ENCODE measurements around the gene E2F4.

The E2F4 gene

DNA sequence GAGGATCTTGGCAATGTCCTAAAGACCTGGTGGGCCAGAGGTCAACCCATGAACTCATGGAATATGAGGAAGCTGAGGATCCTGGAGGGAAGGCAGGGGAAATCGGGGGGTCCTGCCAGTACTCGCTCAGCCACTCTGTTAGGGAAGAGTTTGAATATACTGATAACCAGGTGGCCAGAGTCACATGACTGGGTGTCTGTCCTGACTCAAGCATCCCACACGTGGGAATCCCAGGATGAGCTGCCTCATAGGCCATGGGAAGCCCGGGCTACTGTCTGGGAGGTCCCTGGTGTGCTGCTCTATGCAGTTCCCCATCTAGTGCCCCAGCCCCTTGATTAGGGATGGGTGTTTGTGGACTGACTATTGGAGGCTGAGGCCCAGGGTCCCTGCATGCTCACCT, 3.6 kb upstream of the E2F4 start:
- no peak for FAIRE-seq
- DNase-seq (ENCODE audit: extremely low spot score, insufficient read length, low read depth) = no peak

DNA sequence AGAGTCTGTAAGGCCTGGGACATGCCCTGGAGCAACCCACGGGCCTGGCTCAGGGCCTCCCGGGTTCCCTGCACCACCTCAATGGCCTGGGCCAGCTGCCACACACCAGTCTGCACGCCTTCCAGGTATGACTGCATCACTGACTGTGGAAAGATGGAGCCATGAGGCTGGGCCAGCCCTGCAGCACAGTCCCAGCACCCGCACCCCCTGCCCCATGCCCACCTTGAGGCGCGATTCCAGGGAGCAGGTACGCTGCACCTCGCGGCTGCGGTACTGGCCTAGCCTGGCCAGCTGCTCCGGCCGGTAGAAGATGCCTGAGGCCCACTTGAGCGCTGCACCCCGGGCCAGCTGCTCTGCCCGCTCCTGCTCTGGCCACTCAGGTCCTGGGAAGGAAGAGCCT, 3.2 kb upstream of the E2F4 start:
- DNase-seq (ENCODE audit: extremely low spot score, insufficient read length, low read depth) (no peak), FAIRE-seq (no peak)

DNA sequence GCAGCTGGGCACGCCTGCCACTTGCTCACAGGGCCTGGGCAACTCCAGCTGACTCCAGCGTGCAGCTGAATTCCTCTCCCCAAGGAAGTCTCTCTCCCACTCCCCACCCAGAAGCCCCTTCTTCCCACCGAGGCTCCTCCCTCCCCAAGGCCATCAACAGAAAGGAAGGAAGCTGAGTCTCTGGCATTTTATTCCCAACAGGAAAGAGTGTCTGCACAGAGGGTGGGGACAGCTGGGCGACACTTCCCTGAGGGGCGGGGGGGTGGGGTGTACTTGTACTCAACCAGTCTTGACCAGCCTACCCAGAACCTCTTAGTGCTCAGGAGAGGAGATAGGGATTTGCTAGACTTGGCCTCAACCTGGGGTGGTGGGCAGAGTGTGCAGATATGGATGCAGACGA, 1.9 kb upstream of the E2F4 start, which contains the start of gene EXOC3L1:
Gene EXOC3L1, minus strand, starts transcription at position 96 of the 400 bp plus-strand sequence. CDS start 460 bp downstream, outside the sequence.
- no peak for FAIRE-seq
- DNase-seq (ENCODE audit: extremely low spot score, insufficient read length, low read depth) = no peak

DNA sequence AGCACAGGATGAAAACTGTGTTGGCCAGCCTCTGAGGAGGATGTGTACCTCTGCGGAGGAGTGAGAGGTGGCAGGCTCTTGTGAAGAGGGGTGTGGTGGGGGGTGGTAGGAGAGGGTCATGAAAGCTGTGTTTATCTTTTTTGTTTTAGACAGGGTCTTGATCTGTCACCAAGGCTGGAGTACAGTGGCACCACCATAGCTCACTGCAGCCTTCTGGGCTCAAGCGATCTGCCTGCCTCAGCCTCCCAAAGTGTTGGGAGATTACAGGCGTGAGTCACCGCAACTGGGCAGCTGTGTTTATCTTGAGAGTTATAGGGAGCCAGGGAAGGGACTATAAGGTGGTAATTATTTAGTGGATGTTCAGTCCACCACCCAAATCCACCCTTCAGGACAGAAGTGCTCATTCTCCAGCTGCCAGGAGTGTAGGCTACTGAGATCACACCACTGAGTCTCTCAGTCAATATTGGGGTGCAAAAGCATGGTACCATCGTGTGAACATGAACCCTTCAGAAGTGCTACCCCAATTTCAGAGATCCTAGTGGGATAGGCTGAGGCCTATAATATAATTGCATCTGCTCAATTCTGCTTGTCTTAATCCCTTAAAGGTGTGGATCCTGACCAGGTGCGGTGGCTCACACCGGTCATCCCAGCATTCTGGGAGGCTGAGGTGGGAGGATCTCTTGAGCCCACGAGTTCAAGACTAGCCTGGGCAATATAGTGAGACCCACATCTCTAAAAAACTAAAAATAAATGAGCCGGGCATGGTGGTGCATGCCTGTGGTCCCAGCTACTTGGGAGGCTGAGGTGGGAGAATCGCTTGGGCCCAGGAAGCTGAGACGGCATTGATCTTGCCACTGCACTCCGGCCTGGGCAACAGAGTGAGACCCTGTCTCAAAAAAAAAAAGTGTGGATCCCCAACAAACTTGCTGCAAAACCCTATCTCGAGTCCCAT, 1.2 kb upstream of the E2F4 start:
- no peak for DNase-seq (ENCODE audit: extremely low spot score, insufficient read length, low read depth)
- FAIRE-seq = no peak

DNA sequence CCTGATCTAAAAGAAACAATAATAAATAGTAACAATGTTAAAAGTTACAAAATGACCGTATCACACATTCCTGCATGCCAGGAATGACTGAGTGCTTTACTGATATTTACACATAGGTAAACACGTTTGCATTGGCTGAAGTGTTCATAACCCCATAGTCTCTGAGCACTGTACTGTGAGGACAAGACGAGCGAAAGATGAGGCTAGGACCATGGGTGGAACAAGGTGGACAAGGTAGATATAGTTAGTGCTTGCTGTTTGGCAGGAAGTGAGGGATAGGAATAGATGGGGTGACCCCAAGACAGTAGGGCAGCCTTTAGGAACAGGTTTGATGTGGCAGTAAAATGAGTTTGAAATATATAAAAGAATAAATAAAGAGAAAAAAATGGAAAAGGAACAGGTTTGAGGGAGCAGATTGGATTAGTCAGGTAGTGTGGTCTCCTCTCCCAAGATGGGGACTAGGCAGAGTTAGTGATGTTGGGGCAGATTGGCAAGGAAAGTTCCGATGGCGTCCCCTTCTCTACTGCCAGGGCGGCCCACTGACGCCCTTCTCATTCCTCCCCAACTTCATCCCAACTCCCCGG, 452 bp upstream of the E2F4 start:
- DNase-seq (ENCODE audit: extremely low spot score, insufficient read length, low read depth) = no peak
- FAIRE-seq = no peak

DNA sequence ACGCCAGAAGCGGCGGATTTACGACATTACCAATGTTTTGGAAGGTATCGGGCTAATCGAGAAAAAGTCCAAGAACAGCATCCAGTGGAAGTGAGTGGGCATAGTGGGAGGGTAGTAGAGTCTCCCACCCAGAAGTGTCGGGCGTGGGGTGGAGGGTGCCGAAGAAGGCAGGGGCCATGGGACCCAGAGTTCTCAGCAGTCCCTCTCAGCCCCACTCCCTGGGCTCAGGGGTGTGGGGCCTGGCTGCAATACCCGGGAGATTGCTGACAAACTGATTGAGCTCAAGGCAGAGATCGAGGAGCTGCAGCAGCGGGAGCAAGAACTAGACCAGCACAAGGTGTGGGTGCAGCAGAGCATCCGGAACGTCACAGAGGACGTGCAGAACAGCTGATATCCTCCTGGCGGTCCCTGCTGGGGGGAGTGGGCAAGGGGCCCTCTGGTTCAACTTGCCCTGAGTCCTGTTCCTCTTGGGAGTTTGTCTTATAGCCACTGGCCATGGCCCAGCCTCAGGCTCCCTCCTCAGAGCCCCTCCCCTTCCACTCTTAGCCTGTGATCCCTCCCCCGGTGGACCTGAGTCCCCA, 916 bp downstream of the E2F4 start:
- FAIRE-seq = no peak

DNA sequence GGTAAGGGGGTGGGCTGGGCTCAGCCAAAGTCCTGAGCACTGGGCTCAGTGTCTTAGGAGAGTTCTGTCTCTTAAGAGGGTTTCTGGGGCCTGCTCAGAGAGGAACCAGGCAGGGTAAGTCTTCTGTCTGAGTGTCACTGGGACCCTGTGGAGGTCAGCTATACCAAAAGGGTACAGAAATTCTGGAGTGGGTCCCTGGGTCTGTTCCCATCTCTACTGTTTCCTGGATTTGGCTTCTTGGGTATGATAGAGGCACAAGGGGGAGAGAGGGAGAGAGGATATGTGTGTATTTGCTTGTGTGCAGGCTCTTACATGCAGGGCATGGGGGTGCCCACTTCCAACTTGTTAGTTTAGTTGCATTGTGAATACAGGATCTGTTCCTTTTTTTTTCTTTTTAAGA, 1.6 kb downstream of the E2F4 start:
- FAIRE-seq (no peak), DNase-seq (ENCODE audit: extremely low spot score, insufficient read length, low read depth) (no peak)

More for the DNA sequence above, 916 bp downstream of the E2F4 start:
- no peak for DNase-seq (ENCODE audit: extremely low spot score, insufficient read length, low read depth)

DNA sequence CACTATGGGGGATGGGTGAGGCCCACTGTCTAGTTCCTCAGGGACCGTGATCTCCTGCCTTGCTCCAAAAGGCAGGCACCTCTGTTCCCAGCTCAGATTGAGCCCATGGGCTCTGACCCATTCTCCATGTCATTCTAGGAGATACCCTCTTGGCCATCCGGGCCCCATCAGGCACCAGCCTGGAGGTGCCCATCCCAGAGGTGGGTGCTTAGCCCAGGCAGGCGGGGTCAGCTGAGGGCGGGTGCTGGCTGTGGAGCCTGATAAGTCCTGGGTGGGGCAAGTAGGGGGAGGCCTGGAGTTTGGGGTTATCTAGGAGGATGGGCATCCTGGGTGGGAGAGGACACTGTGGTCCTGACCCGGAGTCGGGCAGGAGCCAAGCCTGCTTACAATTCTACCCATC, 2.3 kb downstream of the E2F4 start:
- no peak for DNase-seq (ENCODE audit: extremely low spot score, insufficient read length, low read depth)

DNA sequence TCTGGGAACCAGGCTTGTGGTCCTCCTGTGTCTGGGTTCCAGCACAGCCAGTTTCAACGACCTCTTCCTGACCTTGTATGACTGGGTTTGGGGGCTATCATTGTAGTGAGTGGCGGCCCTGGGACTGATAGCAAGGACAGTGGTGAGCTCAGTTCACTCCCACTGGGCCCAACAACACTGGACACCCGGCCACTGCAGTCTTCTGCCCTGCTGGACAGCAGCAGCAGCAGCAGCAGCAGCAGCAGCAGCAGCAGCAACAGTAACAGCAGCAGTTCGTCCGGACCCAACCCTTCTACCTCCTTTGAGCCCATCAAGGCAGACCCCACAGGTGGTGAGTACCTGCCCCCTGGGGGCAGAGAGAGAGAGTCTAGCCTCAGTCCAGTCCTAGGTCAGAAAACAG, 3.7 kb downstream of the E2F4 start:
- no peak for FAIRE-seq

More for the DNA sequence above, 2.3 kb downstream of the E2F4 start:
- no peak for FAIRE-seq

DNA sequence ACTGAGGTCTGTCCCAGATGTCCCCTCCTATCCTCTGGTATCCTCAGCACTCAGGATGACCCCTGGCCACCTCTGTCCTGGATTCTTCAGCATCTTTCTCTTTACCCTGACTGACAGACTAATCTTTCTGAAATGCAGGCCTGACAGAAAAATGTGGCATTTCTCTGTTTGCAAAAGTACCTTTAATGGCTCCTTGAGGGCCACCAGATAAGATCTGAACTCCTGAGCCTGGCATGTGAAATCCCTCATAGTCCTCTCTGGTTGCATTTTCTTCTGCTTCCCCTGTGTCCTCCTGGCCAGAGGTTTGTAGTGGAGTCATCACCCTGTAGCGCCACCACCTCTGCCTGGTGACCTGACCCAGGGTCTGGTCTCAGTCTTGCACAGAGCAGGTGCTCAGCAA, 4.9 kb downstream of the E2F4 start:
- DNase-seq (ENCODE audit: extremely low spot score, insufficient read length, low read depth) (no peak), FAIRE-seq (no peak)

More for the DNA sequence above, 3.7 kb downstream of the E2F4 start:
- DNase-seq (ENCODE audit: extremely low spot score, insufficient read length, low read depth) = no peak

DNA sequence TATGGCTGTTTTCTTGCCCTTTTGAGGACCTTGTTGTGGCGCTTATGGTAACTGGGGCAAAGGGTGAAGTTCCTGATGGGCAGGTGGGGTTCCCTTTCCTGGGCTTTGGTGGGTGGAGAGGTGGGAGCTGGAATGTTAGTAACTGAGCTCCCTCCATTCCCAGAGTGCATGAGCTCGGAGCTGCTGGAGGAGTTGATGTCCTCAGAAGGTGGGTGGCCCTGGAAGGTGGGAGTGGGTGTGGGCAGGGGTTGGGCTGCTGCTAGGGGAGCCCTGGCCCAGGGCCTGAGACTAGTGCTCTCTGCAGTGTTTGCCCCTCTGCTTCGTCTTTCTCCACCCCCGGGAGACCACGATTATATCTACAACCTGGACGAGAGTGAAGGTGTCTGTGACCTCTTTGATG, 5.7 kb downstream of the E2F4 start:
- no peak for DNase-seq (ENCODE audit: extremely low spot score, insufficient read length, low read depth)
- FAIRE-seq = no peak

DNA sequence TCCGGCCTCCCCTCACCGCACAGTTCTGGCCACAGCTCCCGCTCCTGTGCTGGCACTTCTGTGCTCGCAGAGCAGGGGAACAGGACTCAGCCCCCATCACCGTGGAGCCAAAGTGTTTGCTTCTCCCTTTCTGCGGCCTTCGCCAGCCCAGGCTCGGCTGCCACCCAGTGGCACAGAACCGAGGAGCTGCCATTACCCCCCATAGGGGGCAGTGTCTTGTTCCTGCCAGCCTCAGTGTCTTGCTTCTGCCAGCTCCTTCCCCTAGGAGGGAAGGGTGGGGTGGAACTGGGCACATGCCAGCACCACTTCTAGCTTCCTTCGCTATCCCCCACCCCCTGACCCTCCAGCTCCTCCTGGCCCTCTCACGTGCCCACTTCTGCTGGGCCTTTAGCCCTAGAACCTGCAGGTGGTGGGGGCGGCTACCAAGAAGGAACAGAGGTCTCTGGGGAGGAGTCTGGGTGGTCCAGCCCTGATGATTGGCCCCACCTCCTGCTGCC, 6.3 kb downstream of the E2F4 start:
- FAIRE-seq = peak; percentile 9
- no peak for DNase-seq (ENCODE audit: extremely low spot score, insufficient read length, low read depth)

DNA sequence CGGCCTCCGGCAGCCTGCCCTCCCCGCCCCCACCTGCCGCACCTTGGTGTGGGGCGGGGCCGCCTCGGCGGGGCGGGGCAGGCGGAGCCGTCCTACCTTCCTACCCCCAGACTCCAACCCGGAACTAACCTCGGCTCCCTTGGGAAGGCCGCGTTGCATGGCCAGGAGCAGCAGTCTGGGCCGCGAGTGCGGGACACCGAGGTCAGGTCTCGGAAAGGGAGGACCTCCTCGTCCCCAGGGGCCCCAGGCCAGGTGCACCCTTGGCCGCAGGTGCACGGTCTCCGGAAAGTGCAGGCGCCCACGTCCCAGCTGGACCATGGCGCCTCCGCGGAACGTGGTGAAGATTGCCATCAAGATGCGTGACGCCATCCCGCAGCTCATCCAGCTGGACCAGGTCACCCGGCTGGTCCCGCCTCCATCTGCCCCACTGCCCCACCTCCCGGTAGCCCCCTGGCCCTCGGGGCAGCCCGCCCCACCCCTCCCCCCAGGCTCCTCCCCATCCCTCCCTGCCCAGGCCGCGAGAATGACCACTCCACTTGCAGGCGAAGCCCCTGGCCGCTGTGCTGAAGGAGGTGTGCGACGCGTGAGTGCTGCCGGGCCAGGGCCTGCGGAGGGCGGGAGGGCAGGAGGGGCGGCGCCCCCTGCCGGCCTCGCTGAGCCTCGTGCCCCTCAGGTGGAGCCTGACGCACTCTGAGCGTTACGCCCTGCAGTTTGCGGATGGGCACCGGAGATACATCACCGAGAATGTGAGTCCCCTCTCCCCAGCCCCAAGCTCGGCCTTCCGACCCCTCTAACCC, 7.3 kb downstream of the E2F4 start, which contains the start of gene ELMO3:
Gene ELMO3, plus strand, starts transcription at position 121 of the 797 bp plus-strand sequence. Its CDS starts 196 bp downstream, at position 317.
- no peak for FAIRE-seq

DNA sequence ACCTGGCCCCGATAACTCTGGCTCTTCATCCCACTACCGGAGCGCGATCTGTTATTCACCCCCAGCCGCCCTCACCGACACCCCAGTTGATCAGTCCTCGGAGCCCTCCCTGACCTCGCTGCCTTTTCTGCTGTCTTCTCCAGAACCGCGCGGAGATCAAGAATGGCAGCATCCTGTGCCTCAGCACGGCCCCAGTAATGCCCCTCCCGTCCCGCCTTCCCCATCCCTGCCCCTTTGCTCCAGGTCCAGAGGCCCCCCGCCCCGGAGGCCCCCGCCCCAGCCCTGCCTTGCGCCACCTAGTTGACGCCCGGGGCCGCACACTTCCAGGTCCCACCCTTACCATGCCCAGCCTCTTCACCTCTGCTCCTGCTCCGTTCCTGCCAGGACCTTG, 7.8 kb downstream of the E2F4 start:
- no peak for DNase-seq (ENCODE audit: extremely low spot score, insufficient read length, low read depth)
- no peak for FAIRE-seq

More for the DNA sequence above, 7.3 kb downstream of the E2F4 start, which contains the start of gene ELMO3:
- no peak for DNase-seq (ENCODE audit: extremely low spot score, insufficient read length, low read depth)

DNA sequence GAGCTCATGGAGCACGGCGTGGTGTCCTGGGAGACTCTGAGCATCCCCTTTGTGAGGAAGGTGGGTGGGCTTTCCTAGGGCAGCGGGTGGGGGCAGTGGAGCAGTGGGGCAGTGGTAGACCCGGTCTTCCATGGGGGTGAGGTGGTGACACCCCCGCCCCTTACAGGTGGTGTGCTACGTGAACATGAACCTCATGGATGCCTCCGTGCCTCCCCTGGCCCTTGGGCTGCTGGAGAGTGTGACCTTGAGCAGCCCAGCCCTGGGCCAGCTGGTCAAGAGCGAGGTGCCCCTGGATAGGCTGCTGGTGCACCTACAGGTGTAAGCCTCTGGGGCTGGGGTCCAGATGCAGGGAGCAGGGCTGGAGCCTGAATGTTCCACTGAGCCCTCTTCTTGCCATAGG, 8.5 kb downstream of the E2F4 start:
- FAIRE-seq (no peak), DNase-seq (ENCODE audit: extremely low spot score, insufficient read length, low read depth) (no peak)

DNA sequence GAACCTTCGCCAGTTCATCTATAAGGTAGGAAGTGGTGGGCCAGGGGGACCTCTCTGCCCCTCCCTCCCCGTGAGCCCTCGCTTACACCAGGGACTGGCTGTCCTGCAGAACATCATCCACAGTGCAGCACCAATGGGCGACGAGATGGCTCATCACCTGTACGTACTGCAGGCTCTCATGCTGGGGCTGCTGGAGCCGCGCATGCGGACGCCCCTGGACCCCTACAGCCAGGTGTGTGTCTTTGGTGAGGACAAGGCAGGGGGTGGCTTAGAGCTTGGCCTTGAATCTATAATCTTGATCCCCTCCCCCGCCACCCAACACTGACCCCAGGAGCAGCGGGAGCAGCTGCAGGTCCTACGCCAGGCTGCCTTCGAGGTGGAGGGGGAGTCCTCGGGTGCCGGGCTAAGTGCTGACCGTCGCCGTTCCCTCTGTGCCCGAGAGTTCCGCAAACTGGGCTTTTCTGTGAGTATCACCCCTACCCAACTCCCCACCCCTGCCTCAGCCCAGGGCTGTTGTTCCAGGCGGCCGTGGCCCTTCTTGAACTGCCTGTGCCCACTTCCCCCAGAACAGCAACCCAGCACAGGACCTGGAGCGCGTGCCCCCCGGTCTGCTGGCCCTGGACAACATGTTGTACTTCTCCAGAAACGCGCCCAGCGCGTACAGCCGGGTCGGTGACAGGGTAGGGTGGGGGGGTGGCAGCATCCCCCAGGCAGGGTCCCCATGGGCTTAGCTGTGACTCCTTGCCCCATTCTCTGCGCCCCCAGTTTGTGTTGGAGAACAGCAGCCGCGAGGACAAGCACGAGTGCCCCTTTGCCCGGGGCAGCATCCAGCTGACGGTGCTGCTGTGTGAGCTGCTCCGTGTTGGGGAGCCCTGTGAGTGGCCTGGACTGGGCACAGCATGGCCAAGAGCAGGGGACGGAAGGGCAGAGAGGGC, 9.7 kb downstream of the E2F4 start:
- DNase-seq (ENCODE audit: extremely low spot score, insufficient read length, low read depth) = no peak
- FAIRE-seq = no peak

DNA sequence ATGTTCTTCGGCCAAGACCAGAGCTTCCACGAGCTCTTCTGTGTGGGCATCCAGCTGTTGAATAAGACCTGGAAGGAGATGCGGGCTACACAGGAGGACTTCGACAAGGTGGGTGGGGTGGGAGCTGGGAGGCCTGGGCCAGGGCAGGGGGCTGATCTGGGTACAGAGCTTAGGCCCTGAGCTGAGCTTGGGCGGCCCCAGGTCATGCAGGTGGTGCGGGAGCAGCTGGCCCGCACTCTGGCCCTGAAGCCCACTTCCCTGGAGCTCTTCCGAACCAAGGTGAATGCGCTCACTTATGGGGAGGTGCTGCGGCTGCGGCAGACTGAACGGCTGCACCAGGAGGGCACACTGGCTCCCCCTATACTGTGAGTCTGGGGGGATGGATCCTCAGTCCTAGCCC, 10.5 kb downstream of the E2F4 start:
- no peak for DNase-seq (ENCODE audit: extremely low spot score, insufficient read length, low read depth)
- no peak for FAIRE-seq

DNA sequence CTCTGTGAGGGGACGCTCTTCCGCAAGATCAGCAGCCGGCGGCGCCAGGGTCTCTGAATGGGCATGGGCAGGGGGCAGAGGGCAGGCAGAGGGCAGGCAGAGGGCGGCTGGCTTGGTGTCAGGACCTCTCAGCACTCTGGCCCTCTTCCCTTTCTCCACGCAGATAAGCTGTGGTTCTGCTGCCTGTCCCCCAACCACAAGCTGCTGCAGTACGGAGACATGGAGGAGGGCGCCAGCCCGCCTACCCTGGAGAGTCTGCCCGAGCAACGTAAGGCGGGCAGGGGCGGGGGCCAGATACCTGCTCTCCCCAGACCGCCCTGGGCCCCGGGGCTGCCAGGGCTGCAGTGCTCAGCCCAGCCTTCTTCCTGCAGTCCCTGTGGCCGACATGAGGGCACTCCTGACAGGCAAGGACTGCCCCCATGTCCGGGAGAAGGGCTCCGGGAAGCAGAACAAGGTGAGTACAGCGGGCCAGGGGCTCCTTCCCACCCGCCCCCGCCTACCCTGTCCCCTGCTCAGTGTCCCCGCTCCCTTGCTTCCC, 11.1 kb downstream of the E2F4 start:
- no peak for DNase-seq (ENCODE audit: extremely low spot score, insufficient read length, low read depth)
- FAIRE-seq = no peak

DNA sequence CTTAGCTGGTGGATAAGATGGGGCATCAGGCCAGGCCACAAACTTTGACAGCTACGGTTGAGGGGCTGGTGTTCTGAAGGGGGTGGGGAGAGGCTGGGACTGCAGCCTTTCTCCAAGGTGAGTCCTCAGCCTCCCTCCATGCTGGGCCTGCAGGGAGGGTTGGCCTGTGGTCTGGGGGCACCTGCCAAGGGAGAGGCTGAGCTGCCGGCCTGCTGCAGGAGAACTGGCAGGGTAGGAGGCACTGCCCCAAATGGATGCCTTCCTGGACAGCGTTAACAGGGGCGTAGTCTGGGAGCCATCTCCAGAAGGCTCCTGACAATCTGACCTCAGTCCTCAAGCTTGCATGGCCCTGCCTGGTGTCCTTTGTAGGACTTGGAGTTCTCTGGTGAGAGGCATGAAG, 12.1 kb downstream of the E2F4 start:
- FAIRE-seq (no peak), DNase-seq (ENCODE audit: extremely low spot score, insufficient read length, low read depth) (no peak)
